K562 (cell line): ENCODE measurements around the gene STAT4. TPM values are rescaled to one million over a fixed set of nuclear protein-coding genes. Genes with fewer than 3 reads are reported as not detected.

Source experiments
- ATAC-seq: fragments of 200-7000 bp; cut with Tn5 transposase; 3 replicates; pipeline ENCODE4 v1.9.1; 2020; ENCODE audit warnings: moderate library complexity
- BruUV-seq: library from RNA; stranded (reverse); fragments of 400-500 nt; replicated peaks from 2 replicates; lab custom pipeline; 2021; lab: Mats Ljungman, UMichigan
- CTCF ChIA-PET: fragments of 300-600 bp; formaldehyde crosslinking; extraction: SDS; loops from one replicate; lab custom pipeline; 2021; ENCODE audit warnings: low intra/inter-chr PET ratio; lab: Yijun Ruan, JAX
- POLR2A ChIA-PET: fragments of 300-600, 350-650 bp; sonication (Branson Sonifier 250); formaldehyde crosslinking; extraction: SDS; loops from one replicate; lab custom pipeline; 2021; ENCODE audit warnings: antibody characterized with exemption, inconsistent platforms; lab: Yijun Ruan, JAX
- DNase-seq, 4 experiments: peaks; one replicate each; pipeline versions ENCODE4 v3.0.0 to v3.0.0-alpha.2; 2011 to 2018; ENCODE audit warnings: low spot score in 3 of 4, mixed read lengths in 3 of 4; ENCODE audit errors: extremely low read depth in 1 of 4
- FAIRE-seq: peaks from 2 replicates; lab custom pipeline; 2011; peaks lifted over from hg19 to GRCh38; lab: Jason Lieb, UNC
- H2AFZ ChIP-seq: 2 replicates; pipeline ENCODE4 v1.6.0; 2011; ENCODE audit warnings: low read depth, low read length, control low read depth, inconsistent platforms
- H3K27ac ChIP-seq: fragments of 200-600 bp; 3 replicates; pipeline ENCODE4 v1.8.0; 2011; ENCODE audit warnings: low read depth, mild to moderate bottlenecking, control low read depth, inconsistent platforms, low read length, moderate library complexity, mixed read lengths; ENCODE audit errors: extremely low read depth
- H3K27me3 ChIP-seq, 2 experiments: fragments of 300-600 bp in 1 of 2; 2 replicates in 1 of 2; 3 replicates in 1 of 2; pipeline versions ENCODE4 v1.6.0 to v1.8.0; 2011; ENCODE audit warnings: inconsistent platforms in 2 of 2, low read length in 2 of 2, mild to moderate bottlenecking in 1 of 2, mixed read lengths in 1 of 2, moderate library complexity in 1 of 2; ENCODE audit not compliant: control insufficient read depth in 2 of 2, insufficient read depth in 2 of 2
- H3K36me3 ChIP-seq: fragments of 300-600 bp; 3 replicates; pipeline ENCODE4 v1.8.0; 2011; ENCODE audit warnings: mild to moderate bottlenecking, low read length, inconsistent platforms; ENCODE audit not compliant: control insufficient read depth, insufficient read depth
- H3K4me1 ChIP-seq, 2 experiments: fragments of 200-600 bp in 1 of 2; replicated peaks in 1 of 2; 2 replicates in 1 of 2; 3 replicates in 1 of 2; pipeline versions ENCODE4 v1.5.1 to v1.8.0; 2011; ENCODE audit warnings: inconsistent platforms in 2 of 2, low read length in 2 of 2, mild to moderate bottlenecking in 1 of 2, mixed read lengths in 1 of 2, moderate library complexity in 1 of 2; ENCODE audit not compliant: control insufficient read depth in 2 of 2, insufficient read depth in 2 of 2
- H3K4me2 ChIP-seq: 2 replicates; pipeline ENCODE4 v1.6.1; 2011; ENCODE audit warnings: low read length, control low read depth, inconsistent platforms, mixed read lengths; ENCODE audit not compliant: insufficient read depth
- H3K4me3 ChIP-seq: fragments of 200-600 bp; sonication (generic), shearing (Covaris generic); 2 replicates; pipeline ENCODE4 v1.5.1; 2016; ENCODE audit warnings: control low read depth, inconsistent platforms
- H3K79me2 ChIP-seq: fragments of 200-600 bp; 3 replicates; pipeline ENCODE4 v1.8.0; 2011; ENCODE audit warnings: low read length, inconsistent platforms; ENCODE audit not compliant: control insufficient read depth, insufficient read depth
- H3K9ac ChIP-seq, 2 experiments: 2 replicates each; pipeline versions ENCODE4 v1.6.0 to v1.6.1; 2011; ENCODE audit warnings: low read depth in 2 of 2, low read length in 2 of 2, control low read depth in 1 of 2, inconsistent platforms in 1 of 2, mild to moderate bottlenecking in 1 of 2, mixed read lengths in 1 of 2; ENCODE audit not compliant: insufficient read depth in 1 of 2
- H3K9me1 ChIP-seq: one replicate; pipeline ENCODE4 v1.6.0; 2011; ENCODE audit warnings: inconsistent platforms, mild to moderate bottlenecking, low read length, moderate library complexity; ENCODE audit not compliant: control insufficient read depth, insufficient read depth
- H3K9me3 ChIP-seq: replicated peaks from 2 replicates; pipeline ENCODE4 v1.5.1; 2011; ENCODE audit warnings: low read depth, low read length, inconsistent platforms; ENCODE audit not compliant: control insufficient read depth, insufficient read depth
- H4K20me1 ChIP-seq: replicated peaks from 2 replicates; pipeline ENCODE4 v1.6.1; 2011; ENCODE audit warnings: low read length, inconsistent platforms, mixed read lengths; ENCODE audit not compliant: control insufficient read depth, insufficient read depth
- CBFB ChIP-seq: sonication (generic); formaldehyde crosslinking; IDR thresholded peaks from 2 replicates; pipeline ENCODE4 v1.4.0; 2020; ENCODE audit warnings: mild to moderate bottlenecking, missing genetic modification reagents
- HDGF ChIP-seq: fragments of 450-650 bp; IDR thresholded peaks from 2 replicates; pipeline ENCODE4 v1.6.1; 2016
- KAT8 ChIP-seq: fragments of 450-650 bp; IDR thresholded peaks from 2 replicates; pipeline ENCODE4 v1.6.1; 2016; ENCODE audit warnings: low read depth, mild to moderate bottlenecking
- MTA3 ChIP-seq: fragments of 450-650 bp; formaldehyde crosslinking; IDR thresholded peaks from 2 replicates; pipeline ENCODE4 v1.6.1; 2017; ENCODE audit warnings: mild to moderate bottlenecking, borderline replicate concordance
- RREB1 ChIP-seq: fragments of 250-450 bp; sonication (Bioruptor Pico); IDR thresholded peaks from 2 replicates; pipeline ENCODE4 v1.4.0; 2020
- THRA ChIP-seq: fragments of 450-650 bp; IDR thresholded peaks from 2 replicates; pipeline ENCODE4 v1.6.1; 2017; ENCODE audit warnings: mild to moderate bottlenecking, moderate library complexity
- U2AF2 ChIP-seq: fragments of 200-400 bp; formaldehyde crosslinking; optimal IDR thresholded peaks from 2 replicates; pipeline ENCODE3; 2017; ENCODE audit warnings: low read depth, mild to moderate bottlenecking, low read length
- ZNF384 ChIP-seq: IDR thresholded peaks from 2 replicates; pipeline ENCODE4 v1.6.1; 2012; ENCODE audit warnings: low read depth, low read length, improper control_type of control experiment
- ZNF398 ChIP-seq: fragments of 250-450 bp; sonication (Bioruptor Pico); IDR thresholded peaks from 2 replicates; pipeline ENCODE4 v1.8.0; 2021; ENCODE audit warnings: moderate library complexity, mild to moderate bottlenecking, inconsistent platforms
- WGBS: fragments of 100-300 bp; shearing (Covaris generic); methylation state at CpG from one replicate; pipeline ENCODE4 v1.1.6; 2016; ENCODE audit warnings: low coverage, mixed read lengths; ENCODE audit not compliant: insufficient coverage; ENCODE audit errors: missing lambda C conversion rate; 5-methylcytosine and 5-hydroxymethylcytosine counted together
- in situ Hi-C: fragments of 300-500 bp; cut with MboI; formaldehyde crosslinking; loops from 4 replicates; pipeline ENCODE4 v1.15.0; 2018; ENCODE audit warnings: inconsistent platforms, mixed read lengths
- intact Hi-C: fragments of 100-400 bp; cut with micrococcal nuclease; formaldehyde crosslinking; loops from 2 replicates; pipeline ENCODE4 v1.14.2; 2022
- polyA plus RNA-seq, 8 experiments: library from polyadenylated mRNA; depleted of rRNA in 4 of 8; stranded (reverse) in 5 of 8; unstranded in 3 of 8; fragments of >200 nt; fragmentation: Nextera tagmentation in 2 of 8; fragmentation: Illumina TruSeq in 1 of 8; extraction: Ambion mirVana in 2 of 8; extraction: Trizol in 1 of 8; gene quantifications; 2 replicates each; pipeline versions ENCODE4 v1.2.1 to v1.2.3, GENCODE V29; 2011 to 2014; ENCODE audit warnings: inconsistent platforms in 1 of 8, missing spikeins in 1 of 8
- total RNA-seq, 7 experiments: library from RNA; depleted of rRNA in 6 of 7; stranded (reverse); fragments of >200 nt in 6 of 7; fragmentation: Illumina TruSeq in 2 of 7; extraction: Trizol in 2 of 7; gene quantifications; 2 replicates each; pipeline versions ENCODE4 v1.2.1 to v1.2.3, GENCODE V29; 2011 to 2021; ENCODE audit warnings: low replicate concordance in 1 of 7
- TF ChIP-seq, protein P1 (sequence below), 2 experiments: fragments of 450-650 bp in 1 of 2; sonication (generic) in 1 of 2; formaldehyde crosslinking; conservative IDR thresholded peaks; 2 replicates each; pipeline versions ENCODE4 v1.4.0 to v1.8.1; 2020 to 2022; ENCODE audit warnings: mild to moderate bottlenecking in 1 of 2, missing genetic modification reagents in 1 of 2

STAT4 gene
- total and polyA plus RNA-seq, 9 of the 15 experiments (the other 6 are each of a cell fraction or from before 2014, with no cell fraction given): 0.01 to 0.06 (median 0.03) TPM; not detected in 6

DNA sequence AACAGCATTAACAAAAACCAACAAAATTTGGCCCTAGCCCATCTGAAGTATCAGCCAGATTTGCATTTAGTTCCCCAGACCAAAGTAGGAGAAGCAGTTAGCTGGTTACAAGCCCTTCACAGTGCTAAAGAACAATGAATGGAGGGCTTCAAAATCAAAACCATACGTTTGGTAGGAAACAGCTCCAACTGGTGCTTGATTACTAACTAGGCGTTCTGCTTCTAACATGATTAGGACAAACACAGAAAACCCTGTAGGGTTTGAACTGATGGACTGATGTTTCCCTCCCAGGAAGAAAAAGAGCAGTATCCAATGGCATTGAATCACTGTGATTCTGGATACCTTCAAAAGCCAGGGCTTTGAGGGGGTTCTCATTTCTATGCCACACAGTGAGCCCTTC lies 20.5 kb upstream of the STAT4 start:
- intact Hi-C loops: no loop called here
- FAIRE-seq (no peak), DNase-seq (no peak), ATAC-seq (no peak)
- Histone ChIP-seq H3K9ac (no peak overlapping the region), H3K4me3 (no peak overlapping the region), H3K9me1 (no peaks in the 10 kb centered on the region), H3K27ac (no peak overlapping the region), H3K27me3 (peaks cover 0 to 4% of the 10 kb centered on the region in 2 experiments; a peak in 1 of 5 replicates), H3K36me3 (no peaks in the 10 kb centered on the region), H2AFZ (no peak overlapping the region), H3K79me2 (no peaks in the 10 kb centered on the region), H3K9me3 (no peaks in the 10 kb centered on the region), H3K4me2 (no peak overlapping the region), H3K4me1 (no peaks in the 10 kb centered on the region), H4K20me1 (no peaks in the 10 kb centered on the region)
- POLR2A ChIA-PET: interaction anchor here (0.7 kb wide), 1 partner anchor 248 kb away, joined by 3 read pairs; no protein-coding TSS in a partner anchor
- in situ Hi-C loops: no loop called here
- WGBS: 0% methylated on average over 2 of the region's 2 CpGs
- no TSS peak for BruUV-seq
- CTCF ChIA-PET: no interaction called here
- TF ChIP-seq ZNF384 (no peak), KAT8 (no peak), ZNF398 (CRISPR knock-in tag) (no peak), MTA3 (no peak), HDGF (no peak), THRA (no peak), CBFB (CRISPR knock-in tag) (no peak), U2AF2 (no peak), RREB1 (CRISPR knock-in tag) (no peak)
- TF ChIP-seq, protein P1, sequence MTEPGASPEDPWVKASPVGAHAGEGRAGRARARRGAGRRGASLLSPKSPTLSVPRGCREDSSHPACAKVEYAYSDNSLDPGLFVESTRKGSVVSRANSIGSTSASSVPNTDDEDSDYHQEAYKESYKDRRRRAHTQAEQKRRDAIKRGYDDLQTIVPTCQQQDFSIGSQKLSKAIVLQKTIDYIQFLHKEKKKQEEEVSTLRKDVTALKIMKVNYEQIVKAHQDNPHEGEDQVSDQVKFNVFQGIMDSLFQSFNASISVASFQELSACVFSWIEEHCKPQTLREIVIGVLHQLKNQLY (CRISPR knock-in tag; conservative IDR thresholded peaks at IDR 0.05): no peak
